T-helper 1 cell treated with Interleukin-12 subunit alpha and Interleukin-12 subunit beta and Interleukin-4 antibody, amounts not matched to agents 30 μg/mL and 1 μg/mL, for 36 hours (primary cell): ENCODE results near the gene CNPY1.

Experiments used
- H3K27ac Mint-ChIP-seq: one replicate; pipeline ENCODE4 v1.8.0; 2021; ENCODE audit warnings: mild to moderate bottlenecking, mixed read lengths
- H3K27me3 Mint-ChIP-seq: one replicate; pipeline ENCODE4 v1.8.0; 2021; ENCODE audit warnings: low read depth, mixed read lengths
- H3K36me3 Mint-ChIP-seq: one replicate; pipeline ENCODE4 v1.8.0; 2021; ENCODE audit warnings: low read depth, mixed read lengths
- H3K4me1 Mint-ChIP-seq: one replicate; pipeline ENCODE4 v1.8.0; 2021; ENCODE audit warnings: low read depth, mixed read lengths
- H3K4me3 Mint-ChIP-seq: one replicate; pipeline ENCODE4 v1.8.0; 2021; ENCODE audit warnings: mild to moderate bottlenecking, moderate library complexity, mixed read lengths
- H3K9me3 Mint-ChIP-seq: one replicate; pipeline ENCODE4 v1.8.0; 2021; ENCODE audit warnings: mixed read lengths

CNPY1 gene

GRCh38 chr7:155558351-155558750 lies 12.0 kb upstream of the CNPY1 start:
- H3K9me3 Mint-ChIP-seq, result no peaks in the 10 kb centered on the region

GRCh38 chr7:155557778-155558177 lies 11.4 kb upstream of the CNPY1 start:
- H3K27ac Mint-ChIP-seq, result no peak overlapping the region

More at GRCh38 chr7:155558351-155558750, 12.0 kb upstream of the CNPY1 start:
- no peak overlapping the region for H3K27ac Mint-ChIP-seq
- H3K36me3 Mint-ChIP-seq, result no peaks in the 10 kb centered on the region
- H3K4me1 Mint-ChIP-seq, result no peaks in the 10 kb centered on the region
- H3K4me3 Mint-ChIP-seq, result no peak overlapping the region
- H3K27me3 Mint-ChIP-seq, result no peaks in the 10 kb centered on the region

GRCh38 chr7:155556763-155557162 lies 10.4 kb upstream of the CNPY1 start:
- Mint-ChIP-seq H3K9me3 (no peaks in the 10 kb centered on the region), H3K36me3 (no peaks in the 10 kb centered on the region), H3K27ac (no peak overlapping the region), H3K4me1 (no peaks in the 10 kb centered on the region), H3K27me3 (no peaks in the 10 kb centered on the region), H3K4me3 (no peak overlapping the region)

More at GRCh38 chr7:155557778-155558177, 11.4 kb upstream of the CNPY1 start:
- H3K4me3 Mint-ChIP-seq, result no peak overlapping the region
- H3K4me1 Mint-ChIP-seq, result no peaks in the 10 kb centered on the region
- H3K27me3 Mint-ChIP-seq, result no peaks in the 10 kb centered on the region
- H3K9me3 Mint-ChIP-seq, result no peaks in the 10 kb centered on the region
- H3K36me3 Mint-ChIP-seq, result no peaks in the 10 kb centered on the region

- no peaks in the 10 kb centered on the region for H3K9me3 Mint-ChIP-seq
These were observed 8.8 kb upstream of the CNPY1 start for GRCh38 chr7:155555116-155555695.

GRCh38 chr7:155553871-155554270 lies 7.5 kb upstream of the CNPY1 start:
- no peaks in the 10 kb centered on the region for H3K36me3 Mint-ChIP-seq
- H3K27me3 Mint-ChIP-seq, result no peaks in the 10 kb centered on the region
- H3K4me3 Mint-ChIP-seq, result no peak overlapping the region
- H3K27ac Mint-ChIP-seq, result no peak overlapping the region
- no peaks in the 10 kb centered on the region for H3K9me3 Mint-ChIP-seq
- no peaks in the 10 kb centered on the region for H3K4me1 Mint-ChIP-seq

More at GRCh38 chr7:155555116-155555695, 8.8 kb upstream of the CNPY1 start:
- Mint-ChIP-seq H3K4me1 (no peaks in the 10 kb centered on the region), H3K27ac (no peak overlapping the region), H3K4me3 (no peak overlapping the region), H3K36me3 (no peaks in the 10 kb centered on the region), H3K27me3 (no peaks in the 10 kb centered on the region)

GRCh38 chr7:155551785-155552611 lies 5.6 kb upstream of the CNPY1 start:
- Mint-ChIP-seq H3K36me3 (no peaks in the 10 kb centered on the region), H3K9me3 (no peaks in the 10 kb centered on the region), H3K27ac (no peak overlapping the region), H3K27me3 (no peaks in the 10 kb centered on the region), H3K4me3 (no peak overlapping the region), H3K4me1 (no peaks in the 10 kb centered on the region)

- H3K4me3 Mint-ChIP-seq, result no peak overlapping the region
- no peak overlapping the region for H3K27ac Mint-ChIP-seq
- no peaks in the 10 kb centered on the region for H3K36me3 Mint-ChIP-seq
- no peaks in the 10 kb centered on the region for H3K9me3 Mint-ChIP-seq
- H3K27me3 Mint-ChIP-seq, result no peaks in the 10 kb centered on the region
- no peaks in the 10 kb centered on the region for H3K4me1 Mint-ChIP-seq
These were observed 4.6 kb upstream of the CNPY1 start for GRCh38 chr7:155550916-155551315.

- Mint-ChIP-seq H3K4me3 (no peak overlapping the region), H3K27me3 (no peaks in the 10 kb centered on the region), H3K4me1 (no peaks in the 10 kb centered on the region), H3K27ac (no peak overlapping the region), H3K36me3 (no peaks in the 10 kb centered on the region), H3K9me3 (no peaks in the 10 kb centered on the region)
These were observed 2.9 kb upstream of the CNPY1 start for GRCh38 chr7:155549226-155549625.

GRCh38 chr7:155547161-155547791 lies 917 bp upstream of the CNPY1 start:
- Mint-ChIP-seq H3K27ac (no peak overlapping the region), H3K27me3 (no peaks in the 10 kb centered on the region), H3K36me3 (no peaks in the 10 kb centered on the region), H3K9me3 (no peaks in the 10 kb centered on the region), H3K4me1 (no peaks in the 10 kb centered on the region), H3K4me3 (no peak overlapping the region)

GRCh38 chr7:155545348-155545747 lies 1.0 kb downstream of the CNPY1 start:
- Mint-ChIP-seq H3K27me3 (no peaks in the 10 kb centered on the region), H3K4me1 (no peaks in the 10 kb centered on the region), H3K27ac (no peak overlapping the region), H3K4me3 (no peak overlapping the region), H3K9me3 (no peaks in the 10 kb centered on the region), H3K36me3 (no peaks in the 10 kb centered on the region)

- no peak overlapping the region for H3K4me3 Mint-ChIP-seq
- H3K9me3 Mint-ChIP-seq, result no peaks in the 10 kb centered on the region
- peaks cover 3% of the 10 kb centered on the region for H3K27me3 Mint-ChIP-seq
- no peaks in the 10 kb centered on the region for H3K4me1 Mint-ChIP-seq
- H3K36me3 Mint-ChIP-seq, result no peaks in the 10 kb centered on the region
- H3K27ac Mint-ChIP-seq, result no peak overlapping the region
These were observed 1.9 kb downstream of the CNPY1 start for GRCh38 chr7:155544485-155544884.

- Mint-ChIP-seq H3K4me3 (no peak overlapping the region), H3K27me3 (peaks cover 6% of the 10 kb centered on the region), H3K9me3 (no peaks in the 10 kb centered on the region), H3K4me1 (no peaks in the 10 kb centered on the region), H3K36me3 (no peaks in the 10 kb centered on the region), H3K27ac (no peak overlapping the region)
These were observed 2.4 kb downstream of the CNPY1 start for GRCh38 chr7:155543926-155544325.

- Mint-ChIP-seq H3K36me3 (no peaks in the 10 kb centered on the region), H3K27me3 (peaks cover 6% of the 10 kb centered on the region), H3K4me1 (no peaks in the 10 kb centered on the region)
These were observed 3.1 kb downstream of the CNPY1 start for GRCh38 chr7:155543011-155543876.

GRCh38 chr7:155541986-155542675 lies 4.2 kb downstream of the CNPY1 start:
- H3K4me1 Mint-ChIP-seq, result no peaks in the 10 kb centered on the region
- no peaks in the 10 kb centered on the region for H3K36me3 Mint-ChIP-seq
- no peak overlapping the region for H3K27ac Mint-ChIP-seq
- H3K9me3 Mint-ChIP-seq, result no peaks in the 10 kb centered on the region
- peaks cover 6% of the 10 kb centered on the region for H3K27me3 Mint-ChIP-seq
- no peak overlapping the region for H3K4me3 Mint-ChIP-seq

More at GRCh38 chr7:155543011-155543876, 3.1 kb downstream of the CNPY1 start:
- Mint-ChIP-seq H3K4me3 (no peak overlapping the region), H3K27ac (no peak overlapping the region), H3K9me3 (no peaks in the 10 kb centered on the region)
